ENCODE measurements around the gene MARCHF6.
"Not testable (repeated sequence)": the region's sequence is repeated elsewhere in the genome, so short reads cannot be mapped to it uniquely, and the experiment has no call there.

Gene MARCHF6

GRCh38 chr5:10387690-10388089 lies 34.2 kb downstream of the MARCHF6 start:
- peak; percentile 30 for DNase-seq (ENCODE audit: extremely low read depth, low read depth)
- no peak for TF ChIP-seq CTCF (IDR thresholded peaks at IDR 0.05; ENCODE audit: low read depth, low read length, missing control alignments)
- H3K4me3 ChIP-seq (replicated peaks; ENCODE audit: low read depth, low read length) = no peak overlapping the region

GRCh38 chr5:10391130-10391529 lies 37.6 kb downstream of the MARCHF6 start:
- H3K4me3 ChIP-seq (replicated peaks; ENCODE audit: low read depth, low read length) = no peak overlapping the region
- no peak for TF ChIP-seq CTCF (IDR thresholded peaks at IDR 0.05; ENCODE audit: low read depth, low read length, missing control alignments)
- DNase-seq (ENCODE audit: extremely low read depth, low read depth) = no peak

- DNase-seq (ENCODE audit: extremely low read depth, low read depth); H3K4me3 ChIP-seq (replicated peaks; ENCODE audit: low read depth, low read length): not testable (repeated sequence)
Measured at GRCh38 chr5:10392567-10393328, 39.3 kb downstream of the MARCHF6 start.

- no peak overlapping the region for H3K4me3 ChIP-seq (replicated peaks; ENCODE audit: low read depth, low read length)
- TF ChIP-seq CTCF (IDR thresholded peaks at IDR 0.05; ENCODE audit: low read depth, low read length, missing control alignments) = no peak
Measured at GRCh38 chr5:10393491-10393890, 40.0 kb downstream of the MARCHF6 start.

GRCh38 chr5:10396552-10396951 lies 43.1 kb downstream of the MARCHF6 start:
- DNase-seq (ENCODE audit: extremely low read depth, low read depth) = no peak
- no peak overlapping the region for H3K4me3 ChIP-seq (replicated peaks; ENCODE audit: low read depth, low read length)
- TF ChIP-seq CTCF (IDR thresholded peaks at IDR 0.05; ENCODE audit: low read depth, low read length, missing control alignments) = no peak

More at GRCh38 chr5:10393491-10393890, 40.0 kb downstream of the MARCHF6 start:
- no peak for DNase-seq (ENCODE audit: extremely low read depth, low read depth)

GRCh38 chr5:10399839-10400238 lies 46.3 kb downstream of the MARCHF6 start:
- no peak for TF ChIP-seq CTCF (IDR thresholded peaks at IDR 0.05; ENCODE audit: low read depth, low read length, missing control alignments)
- DNase-seq (ENCODE audit: extremely low read depth, low read depth) = no peak
- no peak overlapping the region for H3K4me3 ChIP-seq (replicated peaks; ENCODE audit: low read depth, low read length)

- no peak overlapping the region for H3K4me3 ChIP-seq (replicated peaks; ENCODE audit: low read depth, low read length)
- no peak for TF ChIP-seq CTCF (IDR thresholded peaks at IDR 0.05; ENCODE audit: low read depth, low read length, missing control alignments)
- no peak for DNase-seq (ENCODE audit: extremely low read depth, low read depth)
Measured at GRCh38 chr5:10400411-10400810, 46.9 kb downstream of the MARCHF6 start.
